A673 (cell line): ENCODE results near the gene SEL1L3.

Experiments used
- CTCF ChIP-seq: fragments of 300-800, 200-600 bp; sonication (generic); conservative IDR thresholded peaks from 2 replicates; pipeline ENCODE4 v1.5.1; 2017; ENCODE audit warnings: low read depth, mild to moderate bottlenecking, antibody characterized with exemption, low read length, moderate library complexity, mixed read lengths
- EZH2 ChIP-seq: fragments of 200-600 bp; sonication (generic); IDR thresholded peaks from 2 replicates; pipeline ENCODE4 v1.6.1; 2017; ENCODE audit warnings: borderline replicate concordance, low read depth, mild to moderate bottlenecking, mixed read lengths, antibody characterized with exemption, low read length; ENCODE audit not compliant: poor library complexity, severe bottlenecking

- TF ChIP-seq CTCF (no peak), EZH2 (no peak)
These were observed 24.3 kb downstream of the SEL1L3 start for GRCh38 chr4:25838526-25838925.
